HG03039 (cell line): ENCODE results near the gene SLC4A3.

ENCODE experiments used
- ATAC-seq: cut with Tn5 transposase; IDR thresholded peaks from one replicate; pipeline ENCODE4 v1.9.1; 2021; ENCODE audit warnings: mild to moderate bottlenecking, moderate library complexity; ENCODE audit not compliant: unreplicated experiment

Gene SLC4A3

GRCh38 chr2:219627103-219628100 lies at the start of gene SLC4A3:
Gene SLC4A3 (plus strand): TSS chr2:219627630. CDS start chr2:219627993, 363 bp downstream.
- no peak for ATAC-seq

GRCh38 chr2:219578811-219579613 lies 48.4 kb upstream of the SLC4A3 start:
- ATAC-seq = no peak

- ATAC-seq = no peak
Observed at GRCh38 chr2:219581346-219581745, 46.1 kb upstream of the SLC4A3 start.

DNA sequence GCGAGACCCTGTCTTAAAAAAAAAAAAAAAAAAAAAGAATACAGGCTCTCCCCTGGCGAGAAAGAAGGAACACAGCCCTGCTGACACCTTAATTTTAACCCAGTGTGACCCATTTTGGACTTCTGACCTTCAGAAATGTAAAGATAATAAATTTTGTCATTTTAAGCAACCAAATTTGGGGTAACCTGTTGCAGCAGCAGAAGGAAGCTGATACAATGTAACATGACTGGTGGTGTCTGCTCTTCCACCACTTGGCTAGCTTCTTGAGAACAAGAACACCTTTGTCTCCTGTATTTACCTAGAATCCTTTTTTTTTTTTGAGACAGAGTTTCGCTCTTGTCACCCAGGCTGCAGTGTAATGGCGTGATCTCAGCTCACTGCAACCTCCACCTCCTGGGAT lies 36.3 kb upstream of the SLC4A3 start:
- ATAC-seq = no peak

DNA sequence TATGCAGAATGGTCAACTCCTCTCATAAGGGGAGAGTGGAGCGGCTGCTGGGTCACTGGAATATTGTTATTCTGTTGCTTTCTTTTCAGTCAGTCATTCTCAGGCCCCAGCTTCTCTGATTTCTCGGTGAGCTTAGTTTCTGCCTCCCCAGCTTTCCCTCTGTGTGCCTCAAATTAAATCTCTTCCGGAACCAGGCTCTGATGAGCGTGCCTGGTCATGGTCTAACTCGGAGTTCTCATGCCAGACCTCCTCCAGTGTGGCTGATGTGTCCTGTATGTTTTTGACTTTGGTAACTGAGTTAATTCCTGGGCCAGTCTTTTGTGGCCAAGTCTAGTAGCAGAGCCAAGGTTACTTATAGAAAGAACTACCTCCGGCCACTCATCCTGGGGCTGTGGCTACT lies 34.7 kb upstream of the SLC4A3 start:
- ATAC-seq = no peak

- no peak for ATAC-seq
Observed at GRCh38 chr2:219593154-219593553, 34.3 kb upstream of the SLC4A3 start.

- no peak for ATAC-seq
Observed at GRCh38 chr2:219595256-219595655, 32.2 kb upstream of the SLC4A3 start.

DNA sequence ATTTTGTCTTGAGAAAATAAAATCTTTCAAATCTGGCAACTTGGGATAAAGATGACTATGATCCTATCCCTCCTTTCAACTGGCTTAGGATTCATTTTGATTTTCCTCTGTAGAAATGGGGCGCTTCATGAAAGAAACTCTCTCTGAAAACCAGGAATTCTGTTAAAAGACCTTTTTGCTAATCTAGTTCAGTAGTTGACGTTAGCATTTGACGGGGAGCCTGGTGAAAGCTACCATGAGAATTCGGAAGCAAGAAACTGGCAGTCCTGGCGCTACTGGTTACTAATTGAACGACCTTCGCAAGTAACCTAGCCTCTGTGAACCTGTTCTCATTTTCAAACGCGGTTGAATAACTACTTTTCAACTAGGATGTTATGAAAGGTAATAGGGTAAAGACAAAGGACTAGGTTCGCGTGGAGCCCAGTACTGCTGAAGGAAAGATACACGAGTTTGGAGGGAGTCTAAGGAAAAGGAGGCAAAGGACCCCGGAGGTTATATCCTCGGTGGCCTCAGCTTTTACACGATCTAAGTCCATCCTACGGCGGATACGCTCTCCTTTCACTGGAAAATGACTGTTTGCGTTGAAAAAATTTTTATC lies 30.4 kb upstream of the SLC4A3 start:
- no peak for ATAC-seq

- peak; percentile 88 for ATAC-seq
Observed at GRCh38 chr2:219597552-219598307, 29.7 kb upstream of the SLC4A3 start, which contains the start of gene STK11IP. Gene STK11IP (plus strand): TSS chr2:219597857. CDS start chr2:219598120, 263 bp downstream.

- no peak for ATAC-seq
Observed at GRCh38 chr2:219598308-219599078, 28.9 kb upstream of the SLC4A3 start.

DNA sequence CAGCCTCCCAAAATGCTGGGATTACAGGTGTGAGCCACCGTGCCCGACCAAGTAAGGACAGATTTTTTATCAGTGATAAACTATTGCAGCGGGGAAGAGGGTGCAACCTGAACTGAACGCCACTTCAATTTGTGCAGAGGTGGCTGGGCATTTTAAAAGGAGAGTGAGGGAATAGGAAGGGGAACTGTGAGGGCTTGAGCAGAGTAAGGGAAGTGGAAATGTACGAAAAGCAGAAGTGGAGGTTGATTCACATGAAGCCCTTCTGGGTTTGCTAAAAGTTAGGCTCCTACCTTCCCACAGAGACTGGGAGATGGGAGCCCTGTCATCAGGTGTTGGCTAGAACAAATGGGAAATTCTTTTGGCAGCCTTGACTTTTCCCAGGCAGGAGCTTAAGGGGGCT lies 23.7 kb upstream of the SLC4A3 start:
- ATAC-seq = no peak

GRCh38 chr2:219605607-219605954 lies 21.8 kb upstream of the SLC4A3 start:
- no peak for ATAC-seq

DNA sequence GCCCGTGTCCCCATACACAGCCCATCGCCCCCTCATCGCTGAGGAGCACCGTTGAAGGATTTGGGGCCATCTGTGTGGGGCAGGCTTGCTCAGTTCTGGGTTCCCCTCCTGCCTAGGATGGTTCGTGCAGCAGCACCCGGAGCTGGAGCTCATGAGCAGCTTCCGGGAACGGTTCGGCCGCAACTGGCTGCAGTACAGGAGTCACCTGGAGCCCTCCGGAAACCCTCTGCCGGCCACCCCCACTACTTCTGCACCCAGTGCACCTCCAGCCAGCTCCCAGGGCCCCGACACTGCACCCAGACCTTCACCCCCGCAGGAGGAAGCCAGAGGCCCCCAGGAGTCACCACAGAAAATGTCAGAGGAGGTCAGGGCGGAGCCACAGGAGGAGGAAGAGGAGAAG lies 19.5 kb upstream of the SLC4A3 start:
- no peak for ATAC-seq

GRCh38 chr2:219608399-219608964 lies 18.9 kb upstream of the SLC4A3 start:
- ATAC-seq = no peak

- no peak for ATAC-seq
Observed at GRCh38 chr2:219609149-219609750, 18.2 kb upstream of the SLC4A3 start.

DNA sequence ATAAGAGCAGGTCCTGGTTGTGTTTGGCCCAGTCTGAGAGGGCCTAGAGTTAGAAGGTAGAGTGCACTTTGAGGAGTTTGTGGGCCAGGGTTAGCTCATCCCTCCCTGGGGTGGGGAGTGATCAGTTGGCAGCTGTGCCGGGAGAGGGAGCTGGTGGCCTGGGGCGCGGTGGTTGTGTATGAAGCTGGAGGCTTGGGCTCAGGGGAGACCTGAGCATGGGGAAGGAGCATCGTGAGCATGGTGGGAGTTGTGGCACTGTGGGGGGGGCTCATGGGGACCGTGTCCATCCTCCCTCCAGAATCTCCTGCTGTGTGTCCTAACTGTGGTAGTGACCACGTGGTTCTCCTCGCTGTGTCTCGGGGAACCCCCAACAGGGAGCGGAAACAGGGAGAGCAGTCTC lies 16.1 kb upstream of the SLC4A3 start:
- no peak for ATAC-seq

DNA sequence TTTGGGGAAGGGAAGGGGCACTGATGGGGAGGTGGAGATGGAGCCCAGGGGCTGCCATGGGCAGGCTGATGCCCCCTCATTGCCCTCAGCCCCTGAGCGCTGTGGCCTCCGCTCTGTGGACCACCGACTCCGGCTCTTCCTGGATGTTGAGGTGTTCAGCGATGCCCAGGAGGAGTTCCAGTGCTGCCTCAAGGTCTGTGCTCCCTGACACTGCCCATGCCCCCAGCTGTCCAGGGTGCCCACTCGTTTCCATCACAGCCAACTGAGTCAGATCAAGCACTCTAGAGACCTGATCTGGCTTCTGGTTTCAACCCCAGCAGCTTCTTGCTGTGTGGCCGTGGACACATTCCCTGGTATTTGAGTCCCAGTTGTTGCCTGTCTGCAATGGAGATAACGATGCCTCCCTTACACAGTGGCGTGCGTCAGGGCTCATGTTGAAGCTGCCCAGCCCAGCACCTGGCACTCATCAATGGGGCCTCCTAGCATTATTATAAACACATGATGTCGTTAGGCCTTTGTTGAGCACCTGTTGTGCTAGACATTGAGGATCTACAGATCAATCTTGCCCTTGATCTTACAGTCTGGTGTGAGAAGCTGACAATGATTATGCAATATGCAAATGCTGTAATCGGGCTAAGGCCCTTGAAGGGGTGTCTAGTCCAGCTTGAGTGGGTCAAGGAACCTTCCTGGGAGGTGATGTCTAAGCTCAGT lies 15.4 kb upstream of the SLC4A3 start:
- ATAC-seq = no peak

DNA sequence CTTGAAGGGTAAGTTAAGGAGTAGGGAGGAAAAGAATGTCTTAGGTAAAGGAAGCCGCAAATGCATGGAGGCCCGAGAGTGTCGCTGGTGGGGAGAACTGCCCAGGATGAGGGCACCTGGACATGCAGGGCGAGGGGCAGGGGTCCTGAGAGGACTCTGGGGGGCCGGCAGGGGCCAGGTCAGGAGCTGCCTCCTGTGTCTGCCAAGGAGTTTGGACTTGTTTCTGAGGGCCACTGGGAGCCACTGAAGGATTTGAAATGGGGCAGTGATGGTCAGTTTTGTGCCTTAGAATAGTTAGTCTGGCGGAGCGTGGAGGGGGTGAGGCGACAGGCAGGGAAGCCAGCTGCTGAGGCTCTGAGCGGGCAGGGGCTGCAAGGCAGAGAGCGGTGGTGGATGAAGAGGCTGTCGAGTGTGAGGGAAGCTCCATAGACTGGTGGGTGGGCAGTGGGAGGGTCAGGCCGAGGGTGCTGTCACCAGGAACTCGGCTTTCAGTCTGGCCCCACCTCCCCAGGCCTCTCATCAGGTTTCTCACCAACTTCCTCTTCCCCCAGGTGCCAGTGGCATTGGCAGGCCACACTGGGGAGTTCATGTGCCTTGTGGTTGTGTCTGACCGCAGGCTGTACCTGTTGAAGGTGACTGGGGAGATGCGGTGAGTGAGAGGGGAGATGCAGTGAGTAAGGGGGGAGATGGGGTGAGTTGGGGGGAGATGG lies 14.7 kb upstream of the SLC4A3 start:
- ATAC-seq = no peak
